HepG2 (cell line): ENCODE data around the gene QPCT. TPM values are rescaled to one million over a fixed set of nuclear protein-coding genes. Genes with fewer than 3 reads are reported as not detected.

Experiments used
- ARID5B ChIP-seq: IDR thresholded peaks from 2 replicates; pipeline ENCODE4 v1.4.0; 2020; ENCODE audit warnings: mild to moderate bottlenecking, missing genetic modification reagents
- ATF2 ChIP-seq: sonication (generic); formaldehyde crosslinking; IDR thresholded peaks from 2 replicates; pipeline ENCODE4 v1.4.0; 2020; ENCODE audit warnings: missing genetic modification reagents
- ETS1 ChIP-seq: sonication (generic); formaldehyde crosslinking; IDR thresholded peaks from 2 replicates; pipeline ENCODE4 v1.4.0; 2020; ENCODE audit warnings: missing genetic modification reagents
- GRHL1 ChIP-seq: sonication (generic); formaldehyde crosslinking; conservative IDR thresholded peaks from 2 replicates; pipeline ENCODE4 v1.8.0; 2022; ENCODE audit warnings: missing genetic modification reagents
- JARID2 ChIP-seq: sonication (generic); formaldehyde crosslinking; IDR thresholded peaks from 2 replicates; pipeline ENCODE4 v1.8.1; 2023; ENCODE audit warnings: missing genetic modification reagents, inconsistent platforms; ENCODE audit not compliant: insufficient replicate concordance
- PITX1 ChIP-seq: sonication (generic); formaldehyde crosslinking; IDR thresholded peaks from 2 replicates; pipeline ENCODE4 v1.5.1; 2020; ENCODE audit warnings: mild to moderate bottlenecking, missing genetic modification reagents
- RFX3 ChIP-seq: IDR thresholded peaks from 2 replicates; pipeline ENCODE4 v1.6.1; 2016; ENCODE audit warnings: missing biosample characterization, missing genetic modification reagents
- YEATS4 ChIP-seq: sonication (generic); formaldehyde crosslinking; IDR thresholded peaks from 2 replicates; pipeline ENCODE4 v1.4.0; 2020; ENCODE audit warnings: missing genetic modification reagents, borderline replicate concordance
- ZBTB3 ChIP-seq: sonication (generic); formaldehyde crosslinking; IDR thresholded peaks from 2 replicates; pipeline ENCODE4 v1.4.0; 2020; ENCODE audit warnings: low read depth, mild to moderate bottlenecking, moderate library complexity, missing genetic modification reagents, borderline replicate concordance
- ZBTB46 ChIP-seq: sonication (generic); formaldehyde crosslinking; IDR thresholded peaks from 2 replicates; pipeline ENCODE4 v1.4.0; 2020; ENCODE audit warnings: mild to moderate bottlenecking, missing genetic modification reagents, borderline replicate concordance
- ZMAT3 ChIP-seq: sonication (generic); formaldehyde crosslinking; conservative IDR thresholded peaks from 2 replicates; pipeline ENCODE4 v1.7.0; 2021; ENCODE audit warnings: missing genetic modification reagents
- ZNF10 ChIP-seq: sonication (generic); formaldehyde crosslinking; IDR thresholded peaks from 2 replicates; pipeline ENCODE4 v1.4.0; 2020; ENCODE audit warnings: mild to moderate bottlenecking, low read depth, missing genetic modification reagents, borderline replicate concordance
- ZNF253 ChIP-seq: sonication (generic); formaldehyde crosslinking; IDR thresholded peaks from 2 replicates; pipeline ENCODE4 v1.8.0; 2022; ENCODE audit warnings: mild to moderate bottlenecking, missing genetic modification reagents, borderline replicate concordance
- ZNF256 ChIP-seq: sonication (generic); formaldehyde crosslinking; conservative IDR thresholded peaks from 2 replicates; pipeline ENCODE4 v1.4.0; 2020; ENCODE audit warnings: missing genetic modification reagents
- ZNF430 ChIP-seq: sonication (generic); formaldehyde crosslinking; IDR thresholded peaks from 2 replicates; pipeline ENCODE4 v1.9.0; 2021; ENCODE audit warnings: mild to moderate bottlenecking, missing genetic modification reagents
- ZNF792 ChIP-seq: IDR thresholded peaks from 2 replicates; pipeline ENCODE4 v1.6.1; 2016
- ZNF816 ChIP-seq: sonication (generic); formaldehyde crosslinking; IDR thresholded peaks from 2 replicates; pipeline ENCODE4 v1.8.0; 2022; ENCODE audit warnings: missing genetic modification reagents, mild to moderate bottlenecking, borderline replicate concordance
- polyA plus RNA-seq, 8 experiments: library from polyadenylated mRNA; depleted of rRNA in 3 of 8; stranded (reverse) in 7 of 8; unstranded in 1 of 8; fragments of >200 nt; fragmentation: Illumina TruSeq in 4 of 8; extraction: Trizol in 4 of 8; gene quantifications; 2 replicates each; pipeline versions ENCODE4 v1.2.1 to v1.2.3, GENCODE V29; 2011 to 2016; ENCODE audit warnings: low read depth in 4 of 8, missing spikeins in 1 of 8, mixed read lengths in 1 of 8; ENCODE audit not compliant: insufficient read depth in 1 of 8
- total RNA-seq, 5 experiments: library from RNA; depleted of rRNA; stranded (reverse); fragments of >200 nt; fragmentation: Illumina TruSeq; extraction: Trizol; gene quantifications; 2 replicates each; pipeline ENCODE4 v1.2.3, GENCODE V29; 2016; ENCODE audit warnings: low read depth in 1 of 5

QPCT gene
- total and polyA plus RNA-seq, 2 of the 13 experiments (the other 11 are each of a cell fraction or from before 2014, with no cell fraction given), result 0.77 to 1.2 TPM

- no peak; the same call in 1 of the 2 replicates for TF ChIP-seq ARID5B (CRISPR knock-in tag)
- no peak for TF ChIP-seq ZNF10 (CRISPR knock-in tag)
- no peak for TF ChIP-seq RFX3 (CRISPR knock-in tag)
- TF ChIP-seq ZNF816 (CRISPR knock-in tag), result 0 out of 2 replicates have a peak, but pooled peaks have one; percentile 41
- TF ChIP-seq ZMAT3 (CRISPR knock-in tag), result no peak; the same call in 1 of the 2 replicates
- TF ChIP-seq YEATS4 (CRISPR knock-in tag), result no peak
- no peak for TF ChIP-seq ZNF792 (CRISPR knock-in tag)
- no peak for TF ChIP-seq ETS1 (CRISPR knock-in tag)
- no peak for TF ChIP-seq GRHL1 (CRISPR knock-in tag)
- no peak for TF ChIP-seq JARID2
- TF ChIP-seq ZNF256, result no peak
- TF ChIP-seq ATF2 (CRISPR knock-in tag), result no peak
- TF ChIP-seq ZNF253 (CRISPR knock-in tag), result no peak
- TF ChIP-seq ZNF430 (CRISPR knock-in tag), result no peak
- no peak for TF ChIP-seq PITX1 (CRISPR knock-in tag)
- TF ChIP-seq ZBTB46, result no peak
- TF ChIP-seq ZBTB3 (CRISPR knock-in tag), result no peak
Measured at GRCh38 chr2:37344453-37345361, at the start of gene QPCT (continued).
